Measurements from ENCODE around the gene CCDC184. TPM values are rescaled to one million over a fixed set of nuclear protein-coding genes. Genes with fewer than 3 reads are reported as not detected.

CCDC184 gene
- polyA plus RNA-seq, 1 of the 3 experiments (the other 2 are of a cell fraction) = 5.8 TPM

GRCh38 chr12:48175613-48176416 is 7.6 kb upstream of the CCDC184 start:
- Histone ChIP-seq H3K9me2 (no peaks in the 10 kb centered on the region), H4K20me1 (ENCODE audit: insufficient read depth) (no peaks in the 10 kb centered on the region), H3K4me1 (ENCODE audit: control insufficient read depth in 1 of 2, insufficient read depth in 2 of 2, low read depth in 1 of 2, low read length in 1 of 2) (no peaks in the 10 kb centered on the region; a peak in 1 of 4 replicates), H3K36me3 (replicated peaks in 1 of 2; ENCODE audit: control insufficient read depth in 1 of 2, insufficient read depth in 2 of 2, low read length in 1 of 2) (no peaks in the 10 kb centered on the region), H3K9me3 (no peaks in the 10 kb centered on the region), H2AFZ (ENCODE audit: low read depth) (peak overlapping the region; percentile 63), H3K4me3 (ENCODE audit: low read depth in 2 of 2, low read length in 1 of 2) (peak overlapping the region in 1 of 2 experiments; percentile 22; a peak in 1 of 4 replicates), H3K9ac (no peak overlapping the region), H3K27me3 (ENCODE audit: insufficient read depth) (0 out of 2 replicates have a peak, but pooled peaks cover 7% of the 10 kb centered on the region), H3K4me2 (peak overlapping the region; percentile 47; the same call in 1 of the 2 replicates), H3K79me2 (ENCODE audit: insufficient read depth) (no peaks in the 10 kb centered on the region), H3K27ac (ENCODE audit: low read depth in 2 of 2, low read length in 1 of 2) (peak overlapping the region in 1 of 2 experiments; percentile 59; a peak in 2 of 4 replicates), H3F3A (replicated peaks; ENCODE audit: insufficient read depth) (no peaks in the 10 kb centered on the region)
- 72% methylated on average over 3 of the region's 3 CpGs for WGBS (ENCODE audit: low lambda C conversion rate)
- DNase-seq = no peak
- TF ChIP-seq EZH2phosphoT487 (IDR thresholded peaks at IDR 0.05; ENCODE audit: borderline replicate concordance, low read depth) = no peak
- no peak for TF ChIP-seq GATA2 (CRISPR knock-in tag; IDR thresholded peaks at IDR 0.05)
- no peak for TF ChIP-seq CTCF (IDR thresholded peaks at IDR 0.05)
- TF ChIP-seq RAD21 (IDR thresholded peaks at IDR 0.05; ENCODE audit: low read length) = no peak
- TF ChIP-seq RXRA (IDR thresholded peaks at IDR 0.05; ENCODE audit: borderline replicate concordance, low read depth) = no peak
- TF ChIP-seq CHD2 (IDR thresholded peaks at IDR 0.05; ENCODE audit: low read length, partially characterized antibody) = no peak
- POLR2A ChIA-PET = no interaction called here
- CTCF ChIA-PET = interaction anchor here (1.0 to 2.2 kb wide), 5 partner anchors 11 to 442 kb away, joined by 3 to 18 read pairs (median 5); partner anchors contain the start of gene ASB8

- POLR2A ChIA-PET = no interaction called here
- Histone ChIP-seq H4K20me1 (ENCODE audit: insufficient read depth) (no peaks in the 10 kb centered on the region), H3F3A (replicated peaks; ENCODE audit: insufficient read depth) (no peaks in the 10 kb centered on the region), H3K36me3 (replicated peaks in 1 of 2; ENCODE audit: control insufficient read depth in 1 of 2, insufficient read depth in 2 of 2, low read length in 1 of 2) (no peaks in the 10 kb centered on the region), H3K27ac (ENCODE audit: low read depth in 2 of 2, low read length in 1 of 2) (no peak overlapping the region; a peak in 1 of 4 replicates), H3K79me2 (ENCODE audit: insufficient read depth) (no peaks in the 10 kb centered on the region), H3K4me2 (peak overlapping the region; percentile 47; the same call in 1 of the 2 replicates), H3K4me3 (ENCODE audit: low read depth in 2 of 2, low read length in 1 of 2) (no peak overlapping the region), H3K27me3 (ENCODE audit: insufficient read depth) (0 out of 2 replicates have a peak, but pooled peaks cover 7% of the 10 kb centered on the region), H3K9me3 (no peaks in the 10 kb centered on the region), H3K9ac (no peak overlapping the region), H3K4me1 (ENCODE audit: control insufficient read depth in 1 of 2, insufficient read depth in 2 of 2, low read depth in 1 of 2, low read length in 1 of 2) (no peaks in the 10 kb centered on the region; a peak in 1 of 4 replicates), H3K9me2 (no peaks in the 10 kb centered on the region), H2AFZ (ENCODE audit: low read depth) (peak overlapping the region; percentile 63; the same call in 1 of the 2 replicates)
- TF ChIP-seq RXRA (IDR thresholded peaks at IDR 0.05; ENCODE audit: borderline replicate concordance, low read depth) = no peak
- TF ChIP-seq IRF3 (IDR thresholded peaks at IDR 0.05; ENCODE audit: low read depth, low read length) = no peak
- no peak for TF ChIP-seq MEF2A (IDR thresholded peaks at IDR 0.05; ENCODE audit: borderline replicate concordance, low read depth)
- TF ChIP-seq EZH2phosphoT487 (IDR thresholded peaks at IDR 0.05; ENCODE audit: borderline replicate concordance, low read depth) = no peak
- no peak for TF ChIP-seq JUND (IDR thresholded peaks at IDR 0.05)
- TF ChIP-seq EP300 (IDR thresholded peaks at IDR 0.05; ENCODE audit: borderline replicate concordance in 1 of 2, low read depth in 1 of 2, low read length in 1 of 2) = no peak
- no peak for TF ChIP-seq GATA2 (CRISPR knock-in tag; IDR thresholded peaks at IDR 0.05)
- TF ChIP-seq RFX5 (IDR thresholded peaks at IDR 0.05; ENCODE audit: low read length) = no peak
- TF ChIP-seq SMC3 (IDR thresholded peaks at IDR 0.05; ENCODE audit: low read depth, low read length) = no peak
- TF ChIP-seq MXI1 (IDR thresholded peaks at IDR 0.05; ENCODE audit: low read depth, low read length) = no peak
- TF ChIP-seq FOSL2 (IDR thresholded peaks at IDR 0.05; ENCODE audit: borderline replicate concordance, low read depth) = no peak
- TF ChIP-seq MAX (IDR thresholded peaks at IDR 0.05; ENCODE audit: low read depth) = no peak
- no peak for TF ChIP-seq ELF1 (IDR thresholded peaks at IDR 0.05)
- no peak for TF ChIP-seq RAD21 (IDR thresholded peaks at IDR 0.05; ENCODE audit: low read length)
- no peak for DNase-seq
- CTCF ChIA-PET = interaction anchor here (0.9 to 2.2 kb wide), 6 partner anchors 11 to 442 kb away, joined by 3 to 18 read pairs (median 4); partner anchors contain the start of gene ASB8
Observed at GRCh38 chr12:48176417-48176751, 7.1 kb upstream of the CCDC184 start.

Data from SK-N-SH (cell line).